Raji (cell line): ENCODE data around the gene NR2E1.

Experiments used
- POLR2A ChIP-seq: IDR thresholded peaks from 2 replicates; pipeline ENCODE4 v1.6.1; 2011; ENCODE audit warnings: low read depth, low read length, control low read depth; ENCODE audit not compliant: insufficient read depth

Gene NR2E1

DNA sequence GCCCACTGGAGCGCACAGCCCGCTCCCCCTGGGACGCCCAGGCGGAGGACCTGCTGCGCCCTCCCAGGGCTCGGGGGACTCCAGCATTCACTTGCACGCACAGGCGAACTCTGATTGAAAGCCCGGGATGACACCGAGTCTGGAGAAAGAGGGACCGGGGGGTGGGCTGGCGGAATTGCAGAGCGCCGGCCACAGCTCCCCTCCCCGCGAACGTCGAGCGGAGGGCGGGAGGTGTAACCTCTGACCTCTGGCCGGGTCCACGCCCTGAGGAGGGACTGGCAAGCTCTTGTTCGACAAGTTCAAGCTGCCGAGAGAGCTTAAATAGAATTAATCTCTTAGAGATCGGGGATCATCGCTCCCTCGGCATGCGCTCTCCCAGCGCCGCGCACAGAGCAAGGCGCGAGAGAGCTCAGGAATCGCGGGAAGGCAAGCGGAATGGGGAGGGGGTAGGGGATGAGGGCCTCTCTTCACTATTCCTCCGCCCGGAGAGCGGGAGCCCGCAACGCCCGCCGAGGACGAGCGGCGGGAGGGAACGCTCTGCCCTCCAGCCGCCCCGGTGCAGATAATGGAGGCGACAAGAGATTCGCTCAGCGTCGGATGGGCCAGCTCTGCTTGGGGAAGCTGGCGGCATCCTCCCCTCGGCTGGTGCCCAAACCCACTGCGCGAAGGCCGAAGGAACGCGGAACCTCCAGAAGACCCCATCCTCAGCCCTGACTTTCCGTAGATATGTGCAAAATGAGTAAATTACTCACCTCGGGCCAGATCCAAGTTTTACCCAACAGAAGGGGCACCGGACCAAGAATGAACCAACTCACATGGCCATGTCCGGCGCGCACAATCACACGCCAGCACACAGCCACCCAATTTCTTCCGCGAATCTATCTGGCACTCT lies 761 bp upstream of the NR2E1 start:
- no peak for TF ChIP-seq POLR2A

DNA sequence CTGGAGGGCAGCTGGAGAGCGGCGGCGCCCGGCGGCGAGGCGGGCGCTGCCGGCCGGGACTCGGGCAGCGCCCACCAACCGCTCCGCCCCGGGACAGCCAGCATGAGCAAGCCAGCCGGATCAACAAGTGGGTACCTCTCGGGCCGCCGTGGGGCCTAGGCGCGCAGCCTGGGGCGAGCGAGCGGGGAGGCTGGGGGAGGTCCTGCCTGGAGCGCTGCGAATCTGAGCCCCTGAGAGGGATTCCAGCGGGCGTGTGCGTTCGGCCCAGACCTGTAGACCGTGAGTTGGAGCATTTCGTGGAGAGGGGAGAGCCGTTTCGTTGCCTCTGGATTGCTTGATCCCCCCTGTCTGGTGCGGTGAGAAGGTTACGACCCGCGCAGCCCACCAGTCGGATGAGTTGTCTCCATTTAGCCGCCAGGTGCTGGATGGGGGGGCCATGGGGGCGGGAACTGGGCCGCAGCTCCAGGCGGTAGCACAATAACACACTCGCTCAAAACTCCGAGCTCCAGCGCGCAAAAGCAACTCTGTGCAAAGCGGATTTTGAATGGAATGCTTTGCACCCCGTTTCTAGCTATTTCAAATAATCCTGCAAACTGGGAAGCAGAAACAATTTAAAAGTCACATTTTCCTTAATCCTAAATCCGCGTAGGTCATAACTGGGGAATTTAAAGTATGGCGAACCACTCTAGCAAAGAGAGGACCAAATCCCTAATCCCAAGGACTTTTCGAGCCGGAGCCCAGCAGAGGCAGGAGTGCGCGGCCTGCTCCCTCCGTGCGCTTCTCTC lies 1.0 kb downstream of the NR2E1 start:
- no peak for TF ChIP-seq POLR2A

GRCh38 chr6:108167449-108168089 lies 1.7 kb downstream of the NR2E1 start:
- TF ChIP-seq POLR2A = no peak

DNA sequence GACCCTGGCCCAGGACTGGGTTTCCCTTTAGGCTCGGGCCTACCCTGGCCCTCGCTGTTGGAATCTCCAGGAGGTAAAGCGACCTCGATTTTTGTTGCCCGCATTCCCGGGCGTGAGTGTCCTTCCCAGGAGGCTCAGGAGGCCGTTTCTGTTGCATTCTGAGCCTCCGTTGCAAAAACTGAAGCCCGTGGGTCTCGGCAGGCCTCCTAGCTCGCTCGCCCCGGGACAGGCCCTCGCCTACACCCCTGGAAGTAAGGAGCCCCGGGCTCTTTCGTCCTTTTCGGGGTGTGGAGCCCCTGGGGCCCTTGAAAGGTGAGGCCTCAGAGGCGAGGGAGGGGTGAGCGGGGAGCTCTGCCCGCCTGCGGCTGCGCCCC lies 2.3 kb downstream of the NR2E1 start:
- no peak for TF ChIP-seq POLR2A

DNA sequence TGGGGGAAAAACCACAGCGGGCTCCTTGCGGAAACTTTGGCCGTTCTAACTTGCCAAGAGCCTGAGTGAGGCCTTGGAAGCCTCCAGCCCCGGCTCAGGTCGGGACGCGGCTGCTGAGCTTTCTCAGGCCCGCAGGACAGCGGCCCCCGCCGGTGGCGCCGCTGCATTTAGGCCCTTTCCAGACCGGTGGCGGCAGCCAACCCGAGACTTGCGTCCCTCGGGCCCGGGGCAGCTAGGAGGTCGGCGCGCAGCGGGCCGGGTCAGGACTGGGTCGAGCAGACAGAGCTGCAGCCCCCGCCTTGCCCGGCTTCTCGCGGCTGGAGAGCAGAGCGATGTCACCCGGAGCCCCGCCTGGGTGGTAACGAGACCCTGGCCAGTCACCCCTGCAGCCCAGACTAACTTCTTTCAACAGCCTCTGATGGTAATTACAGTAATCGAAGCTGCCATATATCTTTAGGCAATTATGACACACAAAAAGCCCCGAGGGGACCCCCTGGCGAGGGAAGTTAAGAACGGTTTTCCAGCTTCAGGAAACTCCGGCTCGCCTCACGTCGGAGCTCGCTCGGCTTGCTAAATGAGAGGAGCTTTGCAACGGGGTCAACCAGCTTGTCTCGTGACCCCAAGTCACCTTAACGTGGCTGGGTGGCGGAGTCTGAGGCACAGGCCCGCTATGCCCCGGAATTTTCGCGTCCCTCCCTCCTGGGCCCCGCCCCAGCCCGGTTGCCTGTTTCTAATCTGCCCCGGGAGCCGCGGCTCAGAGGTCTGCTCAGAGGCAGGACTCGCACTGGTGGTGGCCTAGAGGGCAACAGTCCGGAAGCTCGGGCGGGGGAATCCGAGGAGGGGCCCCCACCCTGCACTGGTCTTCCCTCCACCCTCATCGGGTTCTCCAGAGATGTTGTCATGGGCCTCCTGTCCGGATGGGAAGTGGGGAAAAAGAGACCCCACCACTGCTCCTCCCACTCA lies 3.0 kb downstream of the NR2E1 start:
- no peak for TF ChIP-seq POLR2A

DNA sequence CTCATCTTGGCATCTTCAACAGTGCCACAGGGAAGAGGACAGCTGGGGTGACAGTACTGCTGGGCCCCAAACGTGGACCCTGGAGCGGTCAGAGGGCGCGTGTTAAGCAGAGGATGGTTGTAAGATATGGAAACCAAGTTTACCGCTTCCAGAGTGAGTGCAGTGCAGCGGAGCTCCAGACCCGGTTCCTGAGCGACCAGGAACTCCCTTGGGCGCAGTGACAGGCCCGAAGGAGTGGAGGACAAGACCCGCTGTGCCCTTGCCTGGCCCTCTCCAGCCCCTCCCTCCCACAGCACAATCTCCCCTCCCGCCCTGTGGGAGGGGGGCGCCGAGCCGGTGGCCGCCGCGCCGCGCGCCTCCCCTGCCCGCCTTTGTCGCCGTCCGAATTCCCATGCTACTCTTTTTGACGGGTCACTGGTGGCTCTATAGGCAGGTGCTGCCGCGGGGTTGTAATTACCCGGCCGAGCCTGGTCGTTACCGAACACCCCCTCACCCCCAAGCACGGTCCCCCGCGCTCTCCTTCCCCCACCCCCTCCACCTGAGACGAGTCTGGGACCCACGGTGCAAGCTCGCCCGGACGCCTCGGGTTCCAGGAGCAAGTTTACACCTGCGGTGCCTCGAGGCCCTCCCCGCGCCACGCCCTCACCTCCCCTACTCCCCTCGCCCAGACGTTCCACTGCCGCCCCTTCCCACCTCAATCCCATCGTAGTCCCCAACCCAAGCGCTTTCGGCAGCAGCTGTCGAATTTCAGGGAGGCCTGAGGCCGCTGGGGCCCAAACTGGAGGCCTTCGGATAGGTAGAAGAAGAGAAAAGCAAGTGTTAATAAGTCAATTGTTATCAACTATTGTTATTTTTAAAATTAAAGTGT lies 3.9 kb downstream of the NR2E1 start:
- TF ChIP-seq POLR2A = no peak

DNA sequence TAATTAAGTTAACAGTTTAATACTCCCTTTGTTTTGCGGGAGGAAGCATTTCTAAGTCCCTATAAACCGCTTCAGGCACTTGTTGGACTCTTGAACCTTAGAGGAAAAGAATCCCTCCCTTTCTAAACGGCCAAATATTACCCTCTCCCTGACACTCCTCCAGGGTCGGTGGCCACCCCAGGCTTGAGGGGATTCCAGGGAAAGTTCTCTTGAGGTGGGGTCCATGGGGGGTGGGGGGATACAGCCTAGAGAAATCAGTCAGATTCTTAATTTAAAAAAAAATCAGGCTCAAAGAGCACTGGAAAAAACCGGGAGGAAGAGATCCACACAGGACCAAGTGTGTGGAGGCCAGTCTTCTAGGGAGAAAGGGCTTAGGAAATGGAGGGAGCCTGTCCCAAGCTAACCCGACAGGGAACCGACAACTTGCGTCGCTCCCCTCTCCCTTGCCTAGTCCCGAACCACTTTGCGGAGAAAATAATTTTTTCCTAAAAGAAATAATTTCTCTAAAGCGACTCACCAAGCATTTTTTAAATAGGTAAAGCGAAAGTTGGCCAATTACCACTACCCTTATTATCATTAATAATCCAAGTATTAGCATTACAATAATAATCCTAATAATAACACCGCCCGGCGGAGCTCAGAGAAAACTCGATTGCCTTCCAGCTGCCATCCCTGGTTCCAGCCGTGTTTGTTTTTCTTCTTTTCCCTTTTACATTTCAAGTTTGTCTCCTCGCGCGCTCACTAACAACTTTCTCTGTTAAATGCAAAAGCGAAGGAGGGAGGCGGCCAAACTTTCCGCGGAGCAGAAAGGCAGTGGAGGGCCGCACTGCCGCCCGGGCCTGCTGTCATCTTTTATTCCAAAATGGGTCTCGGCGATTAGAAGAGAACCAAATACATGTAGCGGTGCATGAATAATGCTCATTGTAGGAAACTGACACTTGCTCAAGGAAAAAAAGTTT lies 4.8 kb downstream of the NR2E1 start:
- no peak for TF ChIP-seq POLR2A

- TF ChIP-seq POLR2A = no peak
Measured at GRCh38 chr6:108171291-108171917, 5.6 kb downstream of the NR2E1 start.

- TF ChIP-seq POLR2A = no peak
Measured at GRCh38 chr6:108171918-108172516, 6.2 kb downstream of the NR2E1 start.

DNA sequence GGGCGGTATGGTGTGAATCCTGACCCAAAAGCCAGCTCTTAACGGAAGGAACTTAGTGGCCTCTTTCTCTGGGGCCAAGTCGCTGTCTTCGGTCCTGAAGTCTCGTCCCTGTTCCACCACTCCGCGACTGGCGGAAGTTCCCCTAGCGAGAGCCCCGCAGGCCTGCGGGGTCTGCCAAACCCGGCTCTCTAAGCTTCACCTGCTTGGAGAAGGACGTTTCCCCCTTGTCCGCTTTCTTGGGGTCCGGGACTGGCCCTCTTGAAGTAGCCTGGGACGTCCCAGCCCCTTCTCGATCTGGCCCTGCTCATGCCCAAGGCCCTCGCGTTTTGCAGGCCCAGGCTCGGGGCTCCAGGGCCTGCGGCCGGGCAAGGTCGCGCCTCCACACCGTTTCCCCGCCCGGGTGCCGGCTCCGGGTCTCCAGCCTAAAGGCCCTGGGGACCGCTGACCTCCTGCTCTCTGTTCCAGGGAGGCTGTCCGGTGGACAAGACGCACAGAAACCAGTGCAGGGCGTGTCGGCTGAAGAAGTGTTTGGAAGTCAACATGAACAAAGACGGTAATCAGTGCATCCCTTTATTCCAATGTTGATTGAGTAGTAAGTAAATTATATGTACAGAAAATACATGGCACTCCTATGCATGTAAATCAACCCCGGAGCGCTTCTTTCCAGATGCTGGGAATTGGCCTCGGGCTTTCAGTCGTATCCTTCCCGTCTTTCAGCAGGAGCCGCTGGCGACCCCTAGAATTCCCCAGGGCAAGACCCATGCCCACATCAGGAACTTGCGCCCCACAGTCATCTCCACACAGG lies 8.8 kb downstream of the NR2E1 start:
- TF ChIP-seq POLR2A = no peak

- no peak for TF ChIP-seq POLR2A
Measured at GRCh38 chr6:108175176-108175591, 9.4 kb downstream of the NR2E1 start.
